ENCODE data around the gene APLF. TPM values are rescaled to one million over a fixed set of nuclear protein-coding genes. Genes with fewer than 3 reads are reported as not detected.

Gene APLF
- polyA plus RNA-seq, 1 of the 3 experiments (the other 2 are of a cell fraction) = 1.1 TPM

GRCh38 chr2:68418419-68418818 lies 49.0 kb upstream of the APLF start (continued):
- TF ChIP-seq FOXM1 (IDR thresholded peaks at IDR 0.05; ENCODE audit: low read depth) = no peak
- no peak for TF ChIP-seq RAD21 (IDR thresholded peaks at IDR 0.05; ENCODE audit: low read length)
- no peak for TF ChIP-seq TCF12 (IDR thresholded peaks at IDR 0.05)

- no peaks in the 10 kb centered on the region for H3K9me2 ChIP-seq
- H3K4me3 ChIP-seq (ENCODE audit: low read depth in 2 of 2, low read length in 1 of 2) = no peak overlapping the region
- no peak overlapping the region for H3K27ac ChIP-seq (ENCODE audit: low read depth in 2 of 2, low read length in 1 of 2)
- no peaks in the 10 kb centered on the region for H3K9me3 ChIP-seq
- no peak overlapping the region for H3K4me2 ChIP-seq
- no peaks in the 10 kb centered on the region for H3K79me2 ChIP-seq (ENCODE audit: insufficient read depth)
- no peak for TF ChIP-seq CTCF (IDR thresholded peaks at IDR 0.05)
- no peak for TF ChIP-seq NRF1 (IDR thresholded peaks at IDR 0.05; ENCODE audit: low read depth, low read length)
- TF ChIP-seq RAD21 (IDR thresholded peaks at IDR 0.05; ENCODE audit: low read length) = no peak
- no peak for TF ChIP-seq TAF1 (IDR thresholded peaks at IDR 0.05; ENCODE audit: borderline replicate concordance, low read depth, low read length)
- H3F3A ChIP-seq (replicated peaks; ENCODE audit: insufficient read depth) = no peaks in the 10 kb centered on the region
- H3K9ac ChIP-seq = no peak overlapping the region
- H2AFZ ChIP-seq (ENCODE audit: low read depth) = no peak overlapping the region
- no peaks in the 10 kb centered on the region for H3K36me3 ChIP-seq (replicated peaks in 1 of 2; ENCODE audit: control insufficient read depth in 1 of 2, insufficient read depth in 2 of 2, low read length in 1 of 2)
- no peaks in the 10 kb centered on the region for H4K20me1 ChIP-seq (ENCODE audit: insufficient read depth)
- H3K27me3 ChIP-seq (ENCODE audit: insufficient read depth) = no peaks in the 10 kb centered on the region; the same call in 1 of the 2 replicates
- POLR2A ChIA-PET = no interaction called here
- CTCF ChIA-PET = interaction anchor here (1.0 to 1.9 kb wide), 3 partner anchors 20 to 296 kb away, joined by 4 to 6 read pairs (median 6); no protein-coding TSS in a partner anchor
- 57% methylated on average over 1 of the region's 3 CpGs for WGBS (ENCODE audit: low lambda C conversion rate)
- no peak for DNase-seq
- no peaks in the 10 kb centered on the region; a peak in 1 of 4 replicates for H3K4me1 ChIP-seq (ENCODE audit: control insufficient read depth in 1 of 2, insufficient read depth in 2 of 2, low read depth in 1 of 2, low read length in 1 of 2)
These were observed 48.5 kb upstream of the APLF start for GRCh38 chr2:68418855-68419254.

GRCh38 chr2:68420254-68420910 lies 47.0 kb upstream of the APLF start:
- Histone ChIP-seq H3K4me2 (no peak overlapping the region), H3K27me3 (ENCODE audit: insufficient read depth) (no peaks in the 10 kb centered on the region; the same call in 1 of the 2 replicates), H3K9me2 (no peaks in the 10 kb centered on the region), H3K27ac (ENCODE audit: low read depth in 2 of 2, low read length in 1 of 2) (no peak overlapping the region), H3K79me2 (ENCODE audit: insufficient read depth) (no peaks in the 10 kb centered on the region), H4K20me1 (ENCODE audit: insufficient read depth) (no peaks in the 10 kb centered on the region), H3K4me3 (ENCODE audit: low read depth in 2 of 2, low read length in 1 of 2) (no peak overlapping the region), H3K9me3 (no peaks in the 10 kb centered on the region), H2AFZ (ENCODE audit: low read depth) (no peak overlapping the region), H3K4me1 (ENCODE audit: control insufficient read depth in 1 of 2, insufficient read depth in 2 of 2, low read depth in 1 of 2, low read length in 1 of 2) (no peaks in the 10 kb centered on the region; a peak in 1 of 4 replicates), H3F3A (replicated peaks; ENCODE audit: insufficient read depth) (no peaks in the 10 kb centered on the region), H3K36me3 (replicated peaks in 1 of 2; ENCODE audit: control insufficient read depth in 1 of 2, insufficient read depth in 2 of 2, low read length in 1 of 2) (no peaks in the 10 kb centered on the region), H3K9ac (no peak overlapping the region)
- DNase-seq = no peak
- ChIA-PET POLR2A (no interaction called here), CTCF (interaction anchor here (1.8 kb wide), 1 partner anchor 298 kb away, joined by 6 read pairs; no protein-coding TSS in a partner anchor)
- no peak for TF ChIP-seq YY1 (IDR thresholded peaks at IDR 0.05; ENCODE audit: low read depth)
- WGBS (ENCODE audit: low lambda C conversion rate) = 41% methylated on average over 3 of the region's 3 CpGs

All from SK-N-SH (cell line).